ENCODE measurements around the gene SFT2D3.
A peak's percentile ranks its signal among the peaks of the same experiment; 100 is the strongest.

SFT2D3 gene

DNA sequence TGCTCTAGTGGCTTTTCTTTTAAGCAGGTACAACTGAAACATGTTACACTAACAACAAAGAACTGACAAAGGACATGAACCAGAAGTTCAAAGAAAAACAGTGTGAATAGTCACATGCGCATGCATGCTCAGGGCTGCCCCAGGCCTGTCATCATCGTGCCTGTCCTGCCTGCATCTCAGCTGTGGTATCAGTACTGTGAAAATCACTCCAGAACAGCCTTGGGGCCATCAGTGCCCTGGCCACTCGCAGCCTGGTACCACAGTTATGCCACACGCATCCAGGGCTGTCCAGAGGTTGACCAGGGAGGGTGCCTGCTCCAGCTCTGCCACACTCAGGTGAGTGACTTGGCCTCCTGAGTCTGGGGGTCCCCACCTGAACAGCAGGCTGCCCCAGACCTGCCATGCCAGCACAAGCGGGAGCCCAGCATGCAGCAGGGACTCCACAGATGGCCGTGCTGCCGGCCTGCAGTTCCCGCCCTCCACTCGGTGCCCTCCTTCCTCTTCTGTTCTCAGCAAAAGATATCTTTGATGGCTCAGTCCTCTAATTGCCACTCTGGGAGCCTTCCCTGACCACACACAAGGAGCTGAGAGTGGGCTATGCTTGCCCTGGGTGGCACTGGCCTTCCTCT lies 38.2 kb upstream of the SFT2D3 start:
- TF ChIP-seq, protein P1, sequence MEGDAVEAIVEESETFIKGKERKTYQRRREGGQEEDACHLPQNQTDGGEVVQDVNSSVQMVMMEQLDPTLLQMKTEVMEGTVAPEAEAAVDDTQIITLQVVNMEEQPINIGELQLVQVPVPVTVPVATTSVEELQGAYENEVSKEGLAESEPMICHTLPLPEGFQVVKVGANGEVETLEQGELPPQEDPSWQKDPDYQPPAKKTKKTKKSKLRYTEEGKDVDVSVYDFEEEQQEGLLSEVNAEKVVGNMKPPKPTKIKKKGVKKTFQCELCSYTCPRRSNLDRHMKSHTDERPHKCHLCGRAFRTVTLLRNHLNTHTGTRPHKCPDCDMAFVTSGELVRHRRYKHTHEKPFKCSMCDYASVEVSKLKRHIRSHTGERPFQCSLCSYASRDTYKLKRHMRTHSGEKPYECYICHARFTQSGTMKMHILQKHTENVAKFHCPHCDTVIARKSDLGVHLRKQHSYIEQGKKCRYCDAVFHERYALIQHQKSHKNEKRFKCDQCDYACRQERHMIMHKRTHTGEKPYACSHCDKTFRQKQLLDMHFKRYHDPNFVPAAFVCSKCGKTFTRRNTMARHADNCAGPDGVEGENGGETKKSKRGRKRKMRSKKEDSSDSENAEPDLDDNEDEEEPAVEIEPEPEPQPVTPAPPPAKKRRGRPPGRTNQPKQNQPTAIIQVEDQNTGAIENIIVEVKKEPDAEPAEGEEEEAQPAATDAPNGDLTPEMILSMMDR (IDR thresholded peaks at IDR 0.05; ENCODE audit: unreplicated experiment in 3 of 3) = no peak
- H3K36me3 Mint-ChIP-seq (ENCODE audit: low read depth) = no peaks in the 10 kb centered on the region
- H3K27me3 Mint-ChIP-seq (ENCODE audit: low read depth) = peaks cover 68% of the 10 kb centered on the region
- peaks cover 6% of the 10 kb centered on the region for H3K9me3 Mint-ChIP-seq
- H3K4me3 Mint-ChIP-seq = no peak overlapping the region
- H3K4me1 Mint-ChIP-seq = peaks cover 3% of the 10 kb centered on the region
- H3K27ac Mint-ChIP-seq = no peak overlapping the region

DNA sequence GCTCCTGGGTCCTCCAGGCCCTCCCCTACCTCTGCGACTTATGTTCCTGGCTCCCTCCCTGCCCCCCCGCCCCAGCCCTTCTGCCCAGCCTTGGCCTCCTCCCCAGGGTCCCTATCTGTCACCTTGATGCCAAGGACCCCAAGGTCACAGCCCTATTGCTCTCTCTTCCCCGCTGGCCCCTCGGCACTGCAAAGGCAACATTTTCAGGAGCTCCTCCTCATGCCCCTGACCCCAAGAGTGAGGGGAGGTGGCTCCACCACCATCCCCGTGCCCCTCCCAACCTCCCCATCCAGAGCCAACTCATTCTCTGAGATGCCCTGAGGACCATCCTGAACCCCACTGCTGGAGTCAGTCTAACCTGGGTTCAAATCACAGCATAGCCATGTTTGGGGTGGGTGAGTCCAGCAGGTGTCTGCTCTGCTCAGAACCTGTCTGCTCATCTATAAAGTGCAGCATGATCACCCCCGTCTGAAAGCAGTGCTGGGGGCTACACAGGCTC lies 37.7 kb upstream of the SFT2D3 start:
- Mint-ChIP-seq H3K4me3 (peak overlapping the region in 2 of 3 experiments; percentile 21 to 36), H3K27me3 (ENCODE audit: low read depth) (peaks cover 68% of the 10 kb centered on the region), H3K27ac (no peak overlapping the region)

DNA sequence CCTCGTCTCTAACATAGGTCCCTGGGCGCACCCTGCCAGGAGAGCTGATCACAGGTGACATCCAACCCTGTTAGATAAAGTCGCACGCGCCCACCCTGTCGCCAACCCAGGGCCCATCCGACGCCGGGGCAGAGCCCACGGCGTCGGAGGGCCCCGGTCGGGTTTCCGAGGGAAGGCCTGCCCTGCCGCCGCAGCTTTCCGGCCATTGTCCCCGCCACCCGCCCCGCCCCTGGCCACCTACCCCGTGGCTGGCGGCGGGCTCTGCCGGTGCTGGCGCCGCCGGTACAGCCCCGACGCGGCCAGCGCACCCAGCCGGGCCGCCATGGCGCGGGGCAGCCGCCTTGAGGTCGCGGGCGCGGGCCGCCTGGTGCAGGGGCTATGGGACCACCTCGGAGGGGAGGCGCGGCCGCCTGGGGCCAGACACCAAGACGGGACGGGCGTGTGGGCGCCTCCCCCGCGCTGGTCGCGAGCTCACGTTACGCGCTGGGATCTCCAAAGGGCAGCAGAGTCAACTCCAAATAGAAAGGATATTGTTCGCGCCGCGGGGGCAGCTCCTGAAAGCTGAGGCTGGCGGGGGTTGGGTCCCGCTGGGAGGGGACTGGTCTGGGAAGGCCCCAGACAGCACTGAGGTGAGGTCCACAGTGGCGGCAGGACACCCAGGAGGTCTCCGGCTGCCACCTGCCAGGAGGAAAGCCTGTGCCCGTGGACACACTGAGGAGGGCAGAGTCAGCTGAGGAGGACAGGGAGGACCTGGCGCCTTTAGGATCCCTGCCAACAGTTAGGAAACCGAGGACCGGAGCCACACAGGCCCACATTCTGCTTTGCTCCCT lies 37.0 kb upstream of the SFT2D3 start:
- peak overlapping the region; percentile 36 to 46 (median 42) for H3K4me3 Mint-ChIP-seq
- H3K4me1 Mint-ChIP-seq = peaks cover 3% of the 10 kb centered on the region
- no peak overlapping the region for H3K27ac Mint-ChIP-seq
- H3K27me3 Mint-ChIP-seq (ENCODE audit: low read depth) = peaks cover 74% of the 10 kb centered on the region
- no peaks in the 10 kb centered on the region for H3K36me3 Mint-ChIP-seq (ENCODE audit: low read depth)
- TF ChIP-seq, protein P1 (IDR thresholded peaks at IDR 0.05; ENCODE audit: unreplicated experiment in 3 of 3) = no peak
- H3K9me3 Mint-ChIP-seq = peaks cover 6% of the 10 kb centered on the region

More for the DNA sequence above, 37.7 kb upstream of the SFT2D3 start:
- H3K9me3 Mint-ChIP-seq = peaks cover 6% of the 10 kb centered on the region
- TF ChIP-seq, protein P1 (IDR thresholded peaks at IDR 0.05; ENCODE audit: unreplicated experiment in 3 of 3) = no peak
- H3K36me3 Mint-ChIP-seq (ENCODE audit: low read depth) = no peaks in the 10 kb centered on the region
- peaks cover 3% of the 10 kb centered on the region for H3K4me1 Mint-ChIP-seq

DNA sequence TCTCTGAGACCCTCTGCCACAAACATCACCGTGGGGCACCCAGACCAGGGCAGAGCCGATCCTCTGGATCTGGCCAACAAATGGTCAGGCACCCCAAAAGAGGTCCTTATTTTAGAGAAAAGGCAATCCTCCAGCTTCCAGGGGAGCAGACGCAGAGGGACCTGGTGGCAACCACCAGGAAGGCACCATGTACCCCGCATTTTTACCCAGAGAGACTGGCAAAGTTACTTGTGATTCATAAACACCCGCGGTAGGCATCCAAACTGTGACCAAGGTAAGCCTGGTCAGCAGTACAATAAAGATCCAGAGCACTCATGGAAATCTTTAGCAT lies 36.4 kb upstream of the SFT2D3 start:
- TF ChIP-seq, protein P1 (IDR thresholded peaks at IDR 0.05; ENCODE audit: unreplicated experiment in 3 of 3) = no peak
- Mint-ChIP-seq H3K27me3 (ENCODE audit: low read depth) (peaks cover 75% of the 10 kb centered on the region), H3K36me3 (ENCODE audit: low read depth) (no peaks in the 10 kb centered on the region), H3K9me3 (peaks cover 6% of the 10 kb centered on the region), H3K4me1 (peaks cover 3% of the 10 kb centered on the region), H3K27ac (no peak overlapping the region), H3K4me3 (peak overlapping the region in 2 of 3 experiments; percentile 35 to 36)

DNA sequence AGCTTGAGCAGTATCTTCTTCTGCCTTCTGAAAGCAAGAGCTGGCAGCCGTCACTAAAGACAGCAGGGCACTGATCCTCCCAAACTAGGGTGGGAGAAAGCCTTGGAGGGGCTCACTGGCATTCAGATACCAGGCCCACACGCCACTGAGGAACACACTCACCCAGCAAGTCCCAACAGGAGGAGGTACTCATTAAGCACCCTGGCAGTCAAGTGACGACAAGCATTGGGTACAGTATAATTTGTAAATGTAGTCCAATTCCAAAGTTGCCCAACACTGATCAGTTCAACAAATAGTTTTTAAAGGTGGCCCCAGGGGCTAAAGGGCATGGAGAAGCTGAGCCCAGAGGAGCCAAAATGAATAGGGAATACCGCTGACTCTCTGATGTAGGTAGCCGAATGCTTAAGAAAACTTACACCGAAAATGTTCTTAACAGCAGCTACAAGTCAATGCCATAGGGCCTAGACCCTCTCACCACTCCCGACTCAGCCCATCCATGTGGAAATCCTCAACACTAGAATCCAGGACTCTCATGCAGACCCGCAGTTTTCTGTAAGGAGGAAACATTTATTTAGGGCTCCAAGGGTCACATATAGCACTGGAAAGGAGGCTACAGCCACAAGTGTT lies 35.9 kb upstream of the SFT2D3 start:
- Mint-ChIP-seq H3K4me1 (peaks cover 3% of the 10 kb centered on the region), H3K4me3 (peak overlapping the region in 1 of 3 experiments; percentile 36), H3K9me3 (peaks cover 6% of the 10 kb centered on the region), H3K27me3 (ENCODE audit: low read depth) (peaks cover 76% of the 10 kb centered on the region), H3K36me3 (ENCODE audit: low read depth) (no peaks in the 10 kb centered on the region), H3K27ac (no peak overlapping the region)
- TF ChIP-seq, protein P1 (IDR thresholded peaks at IDR 0.05; ENCODE audit: unreplicated experiment in 3 of 3) = no peak

All from nephron (organoid).